OCI-LY1 (cell line): ENCODE measurements around the gene TRPM6.

Experiments
- CTCF ChIP-seq: fragments of 200-600 bp; sonication (generic), shearing (Covaris generic); IDR thresholded peaks from 2 replicates; pipeline ENCODE4 v1.5.1; 2017; ENCODE audit warnings: mild to moderate bottlenecking, antibody characterized with exemption, low read length, moderate library complexity, mixed read lengths
- EZH2 ChIP-seq: fragments of 200-600 bp; sonication (generic), shearing (Covaris generic); IDR thresholded peaks from 2 replicates; pipeline ENCODE4 v1.8.0; 2017; ENCODE audit warnings: borderline replicate concordance, mixed run types, mild to moderate bottlenecking, antibody characterized with exemption, low read length, moderate library complexity, mixed read lengths

DNA sequence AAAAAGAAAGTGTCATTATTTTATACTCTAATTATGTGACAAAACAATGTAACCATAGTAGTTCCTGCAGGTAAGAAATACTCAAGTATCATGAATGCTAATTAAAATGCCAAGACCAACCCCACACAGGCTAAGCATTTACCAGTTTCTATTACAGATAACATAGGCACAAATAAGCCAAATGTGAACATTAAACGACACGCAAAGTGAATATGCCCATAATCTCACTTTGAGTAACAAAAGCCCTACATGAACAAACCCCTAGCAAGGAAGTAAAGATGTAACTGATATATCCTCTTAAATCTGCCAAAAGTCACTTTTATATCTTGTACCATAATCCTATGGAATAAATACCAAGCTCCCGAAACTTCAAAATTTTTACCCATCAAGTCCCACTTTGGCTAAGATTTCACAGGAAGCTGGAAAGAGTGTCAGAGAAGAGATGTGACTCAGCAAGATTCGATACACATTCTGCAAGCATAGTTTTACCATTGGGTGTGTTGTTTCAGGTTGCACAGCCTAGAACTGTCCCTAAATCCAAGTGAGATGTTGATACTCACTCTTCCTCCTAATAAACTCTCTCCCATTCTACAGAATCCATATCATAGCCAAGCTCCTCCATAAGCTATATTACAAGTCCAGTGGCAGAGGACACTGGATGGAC lies 28.8 kb downstream of the TRPM6 start:
- TF ChIP-seq CTCF: no peak
- no peak for TF ChIP-seq EZH2
